ENCODE results near the gene TRMT13. TPM values are rescaled to one million over a fixed set of nuclear protein-coding genes. Genes with fewer than 3 reads are reported as not detected.

The TRMT13 gene
- total and polyA plus RNA-seq, 3 donors from 2014 or later: 12.1 to 19.8 (median 14.7) TPM

DNA sequence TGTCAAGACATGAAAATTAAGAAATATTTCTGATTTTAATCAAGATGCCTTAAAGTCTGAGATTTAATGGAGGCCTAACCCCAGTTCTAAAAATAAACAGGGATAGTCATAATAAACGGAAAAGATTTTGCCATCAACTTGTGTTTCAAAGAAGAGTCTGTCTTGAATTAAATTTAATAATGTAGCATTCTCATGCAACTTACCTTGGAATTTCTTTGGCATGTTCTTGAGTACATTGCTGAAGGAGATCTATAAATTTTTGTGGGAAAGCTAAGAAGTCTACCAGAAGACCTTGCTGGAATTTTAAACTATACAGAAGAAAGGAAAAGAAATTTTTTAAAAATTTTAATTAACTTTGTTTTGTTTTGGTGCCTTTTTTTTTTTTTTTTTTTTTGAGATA lies 10.8 kb upstream of the TRMT13 start:
- Histone ChIP-seq H3K27ac (no peak overlapping the region), H3K36me3 (ENCODE audit: low read depth, missing control alignments) (no peaks in the 10 kb centered on the region), H3K9me3 (no peaks in the 10 kb centered on the region), H3K4me1 (no peaks in the 10 kb centered on the region), H3K4me3 (no peak overlapping the region), H3K27me3 (no peaks in the 10 kb centered on the region)
- intact Hi-C loops (cut with DNase I; ENCODE audit: low total_unique reads): no loop called here
- DNase-seq: no peak
- TF ChIP-seq, protein P1, sequence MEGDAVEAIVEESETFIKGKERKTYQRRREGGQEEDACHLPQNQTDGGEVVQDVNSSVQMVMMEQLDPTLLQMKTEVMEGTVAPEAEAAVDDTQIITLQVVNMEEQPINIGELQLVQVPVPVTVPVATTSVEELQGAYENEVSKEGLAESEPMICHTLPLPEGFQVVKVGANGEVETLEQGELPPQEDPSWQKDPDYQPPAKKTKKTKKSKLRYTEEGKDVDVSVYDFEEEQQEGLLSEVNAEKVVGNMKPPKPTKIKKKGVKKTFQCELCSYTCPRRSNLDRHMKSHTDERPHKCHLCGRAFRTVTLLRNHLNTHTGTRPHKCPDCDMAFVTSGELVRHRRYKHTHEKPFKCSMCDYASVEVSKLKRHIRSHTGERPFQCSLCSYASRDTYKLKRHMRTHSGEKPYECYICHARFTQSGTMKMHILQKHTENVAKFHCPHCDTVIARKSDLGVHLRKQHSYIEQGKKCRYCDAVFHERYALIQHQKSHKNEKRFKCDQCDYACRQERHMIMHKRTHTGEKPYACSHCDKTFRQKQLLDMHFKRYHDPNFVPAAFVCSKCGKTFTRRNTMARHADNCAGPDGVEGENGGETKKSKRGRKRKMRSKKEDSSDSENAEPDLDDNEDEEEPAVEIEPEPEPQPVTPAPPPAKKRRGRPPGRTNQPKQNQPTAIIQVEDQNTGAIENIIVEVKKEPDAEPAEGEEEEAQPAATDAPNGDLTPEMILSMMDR (IDR thresholded peaks at IDR 0.05): no peak
- no peak for TF ChIP-seq POLR2A (IDR thresholded peaks at IDR 0.05)
- 54 to 74% methylated on average over 1 of the region's 1 CpG for WGBS, 2 donors

- Histone ChIP-seq H3K4me3 (no peak overlapping the region), H3K4me1 (no peaks in the 10 kb centered on the region), H3K9me3 (no peaks in the 10 kb centered on the region), H3K27me3 (no peaks in the 10 kb centered on the region), H3K36me3 (ENCODE audit: low read depth, missing control alignments) (no peaks in the 10 kb centered on the region), H3K27ac (peak overlapping the region in 1 of 2 donors; percentile 37)
- no peak for TF ChIP-seq POLR2A (IDR thresholded peaks at IDR 0.05)
- TF ChIP-seq, protein P1 (IDR thresholded peaks at IDR 0.05): no peak
- DNase-seq: no peak
- intact Hi-C loops (cut with DNase I; ENCODE audit: low total_unique reads): no loop called here
- WGBS, 2 donors: 38 to 44% methylated on average over 1 of the region's 1 CpG
Observed at GRCh38 chr1:100127226-100127625, 5.7 kb upstream of the TRMT13 start.

GRCh38 chr1:100130552-100131077 lies 2.3 kb upstream of the TRMT13 start:
- DNase-seq: no peak
- Histone ChIP-seq H3K4me3 (no peak overlapping the region), H3K4me1 (peaks cover 9% of the 10 kb centered on the region), H3K27me3 (no peaks in the 10 kb centered on the region), H3K9me3 (no peaks in the 10 kb centered on the region), H3K27ac (no peak overlapping the region), H3K36me3 (ENCODE audit: low read depth, missing control alignments) (no peaks in the 10 kb centered on the region)
- TF ChIP-seq, protein P1 (IDR thresholded peaks at IDR 0.05): no peak
- no peak for TF ChIP-seq POLR2A (IDR thresholded peaks at IDR 0.05)
- intact Hi-C loops (cut with DNase I; ENCODE audit: low total_unique reads): loop anchor here (5.0 kb wide), 1 partner anchor 93 kb away; a partner anchor contains a TSS
- 74 to 80% methylated on average over 5 of the region's 5 CpGs for whole genome bisulfite sequencing, 2 donors

DNA sequence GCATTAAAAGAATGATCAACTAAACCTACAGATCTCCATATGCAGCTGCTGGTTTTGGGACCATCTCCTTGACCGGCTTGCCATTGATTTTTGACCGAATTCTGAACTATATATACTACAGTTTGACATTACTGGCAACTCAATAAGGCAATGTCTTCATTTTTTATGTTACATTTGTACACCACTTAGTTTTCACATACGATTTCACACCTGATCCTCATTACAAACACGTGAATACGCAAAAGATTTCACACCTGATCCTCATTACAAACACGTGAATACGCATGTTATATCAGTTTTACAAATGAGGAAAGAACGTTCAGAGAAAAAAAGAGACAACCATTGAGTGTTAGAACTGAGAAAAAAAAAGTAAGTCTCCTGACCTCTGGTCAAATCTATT lies 1.3 kb upstream of the TRMT13 start:
- DNase-seq: no peak
- no peak for TF ChIP-seq POLR2A (IDR thresholded peaks at IDR 0.05)
- TF ChIP-seq, protein P1 (IDR thresholded peaks at IDR 0.05): no peak
- H3K4me3 ChIP-seq: peak overlapping the region in 1 of 2 donors; percentile 86
- WGBS, 2 donors: 50 to 69% methylated on average over 8 of the region's 8 CpGs
- H3K9me3 ChIP-seq: no peaks in the 10 kb centered on the region
- H3K27ac ChIP-seq: no peak overlapping the region
- intact Hi-C loops (cut with DNase I; ENCODE audit: low total_unique reads): loop anchor here (5.0 kb wide), 1 partner anchor 94 kb away; a partner anchor contains a TSS
- no peaks in the 10 kb centered on the region for H3K36me3 ChIP-seq (ENCODE audit: low read depth, missing control alignments)
- no peaks in the 10 kb centered on the region for H3K27me3 ChIP-seq
- peaks cover 9% of the 10 kb centered on the region for H3K4me1 ChIP-seq

- no peak overlapping the region for H3K4me3 ChIP-seq
- no peaks in the 10 kb centered on the region for H3K9me3 ChIP-seq
- intact Hi-C loops (cut with DNase I; ENCODE audit: low total_unique reads): loop anchor here (5.0 kb wide), 1 partner anchor 98 kb away; a partner anchor contains a TSS
- H3K27ac ChIP-seq: no peak overlapping the region
- H3K27me3 ChIP-seq: no peaks in the 10 kb centered on the region
- H3K36me3 ChIP-seq (ENCODE audit: low read depth, missing control alignments): no peaks in the 10 kb centered on the region
- TF ChIP-seq, protein P1 (IDR thresholded peaks at IDR 0.05): no peak
- no peak for TF ChIP-seq POLR2A (IDR thresholded peaks at IDR 0.05)
- H3K4me1 ChIP-seq: peaks cover 9% of the 10 kb centered on the region
- no peak for DNase-seq
- 49 to 61% methylated on average over 3 of the region's 3 CpGs for WGBS, 2 donors
Observed at GRCh38 chr1:100134872-100135271, 1.9 kb downstream of the TRMT13 start.
